HepG2 (cell line): ENCODE results near the gene ADRA1B.

Source experiments
- EZH2 ChIP-seq: conservative IDR thresholded peaks from 2 replicates; pipeline ENCODE4 v1.6.1; 2012; ENCODE audit warnings: mild to moderate bottlenecking, low read depth, low read length, moderate library complexity
- FOXK2 ChIP-seq: fragments of 450-650 bp; IDR thresholded peaks from 2 replicates; pipeline ENCODE4 v1.6.1; 2016
- GPN1 ChIP-seq: sonication (generic); formaldehyde crosslinking; IDR thresholded peaks from 2 replicates; pipeline ENCODE4 v1.5.1; 2020; ENCODE audit warnings: missing genetic modification reagents, borderline replicate concordance
- POGZ ChIP-seq: sonication (generic); formaldehyde crosslinking; IDR thresholded peaks from 2 replicates; pipeline ENCODE4 v1.4.0; 2020; ENCODE audit warnings: mild to moderate bottlenecking, missing genetic modification reagents
- POLR2AphosphoS2 ChIP-seq: IDR thresholded peaks from 2 replicates; pipeline ENCODE4 v1.6.1; 2011; ENCODE audit warnings: low read depth, low read length, improper control_type of control experiment
- SMC3 ChIP-seq: IDR thresholded peaks from 2 replicates; pipeline ENCODE4 v1.6.1; 2011; ENCODE audit warnings: low read length, improper control_type of control experiment
- SUZ12 ChIP-seq: fragments of 150-350 bp; IDR thresholded peaks from 2 replicates; pipeline ENCODE4 v1.6.1; 2014; ENCODE audit warnings: low read depth, low read length
- TGIF2 ChIP-seq: IDR thresholded peaks from 2 replicates; pipeline ENCODE4 v1.6.1; 2016; ENCODE audit warnings: control low read depth, missing compliant biosample characterization
- ZFP36 ChIP-seq: fragments of 150-350 bp; IDR thresholded peaks from 2 replicates; pipeline ENCODE4 v1.6.1; 2018; ENCODE audit warnings: borderline replicate concordance, low read length, low read depth; ENCODE audit not compliant: partially characterized antibody
- ZNF34 ChIP-seq: sonication (generic); formaldehyde crosslinking; IDR thresholded peaks from 2 replicates; pipeline ENCODE4 v1.4.0; 2020; ENCODE audit warnings: mild to moderate bottlenecking, missing genetic modification reagents, borderline replicate concordance
- TF ChIP-seq, protein P1 (sequence below): IDR thresholded peaks from 2 replicates; pipeline ENCODE4 v1.6.1; 2012; ENCODE audit warnings: inconsistent platforms

GRCh38 chr5:159976921-159977320 is 60.6 kb downstream of the ADRA1B start:
- TF ChIP-seq, protein P1, sequence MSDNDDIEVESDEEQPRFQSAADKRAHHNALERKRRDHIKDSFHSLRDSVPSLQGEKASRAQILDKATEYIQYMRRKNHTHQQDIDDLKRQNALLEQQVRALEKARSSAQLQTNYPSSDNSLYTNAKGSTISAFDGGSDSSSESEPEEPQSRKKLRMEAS, result no peak
- TF ChIP-seq POGZ (CRISPR knock-in tag) (no peak), EZH2 (no peak), GPN1 (CRISPR knock-in tag) (no peak), SUZ12 (no peak), FOXK2 (no peak), ZFP36 (no peak), POLR2AphosphoS2 (no peak), TGIF2 (no peak), ZNF34 (CRISPR knock-in tag) (no peak), SMC3 (no peak)
